SK-N-SH (cell line): ENCODE measurements around the gene ZFP62. TPM values are rescaled to one million over a fixed set of nuclear protein-coding genes. Genes with fewer than 3 reads are reported as not detected.

ENCODE experiments used
- CTCF ChIA-PET: fragments of 300-600, 350-600 bp; formaldehyde crosslinking; extraction: SDS; loops from one replicate; lab custom pipeline; 2021; lab: Yijun Ruan, JAX
- POLR2A ChIA-PET: fragments of 350-600 bp; sonication (Branson Sonifier 250); formaldehyde crosslinking; extraction: SDS; loops from one replicate; lab custom pipeline; 2020; ENCODE audit warnings: antibody characterized with exemption, inconsistent platforms; lab: Yijun Ruan, JAX
- DNase-seq: peaks from one replicate; pipeline ENCODE4 v3.0.0; 2012
- H2AFZ ChIP-seq: fragments of 200-600 bp; sonication (generic); 2 replicates; pipeline ENCODE4 v1.8.1; 2016; ENCODE audit warnings: antibody characterized with exemption, mild to moderate bottlenecking, low read depth
- H3F3A ChIP-seq: fragments of 200-600 bp; sonication (generic); replicated peaks from 2 replicates; pipeline ENCODE3; 2016; ENCODE audit warnings: antibody characterized with exemption, mild to moderate bottlenecking; ENCODE audit not compliant: insufficient read depth
- H3K27ac ChIP-seq, 2 experiments: fragments of 200-500 bp in 1 of 2; fragments of 200-600 bp in 1 of 2; sonication (Bioruptor generic) in 1 of 2; sonication (generic), shearing (Covaris generic) in 1 of 2; 2 replicates each; pipeline versions ENCODE4 v1.5.1 to v1.6.1; 2014 to 2016; ENCODE audit warnings: low read depth in 2 of 2, inconsistent platforms in 1 of 2, low read length in 1 of 2, mild to moderate bottlenecking in 1 of 2, mixed read lengths in 1 of 2
- H3K27me3 ChIP-seq: fragments of 200-600 bp; sonication (generic), shearing (Covaris generic); 2 replicates; pipeline ENCODE4 v1.6.1; 2016; ENCODE audit warnings: mixed run types; ENCODE audit not compliant: insufficient read depth
- H3K36me3 ChIP-seq, 2 experiments: fragments of 200-500 bp in 1 of 2; fragments of 200-600 bp in 1 of 2; sonication (Bioruptor generic) in 1 of 2; sonication (generic) in 1 of 2; replicated peaks in 1 of 2; 2 replicates each; pipeline versions ENCODE3 to v1.5.1; 2014 to 2016; ENCODE audit warnings: low read length in 1 of 2, mild to moderate bottlenecking in 1 of 2; ENCODE audit not compliant: insufficient read depth in 2 of 2, control insufficient read depth in 1 of 2
- H3K4me1 ChIP-seq, 2 experiments: fragments of 200-500 bp in 1 of 2; fragments of 200-600 bp in 1 of 2; sonication (Bioruptor generic) in 1 of 2; sonication (generic), shearing (Covaris generic) in 1 of 2; 2 replicates each; pipeline versions ENCODE4 v1.5.1 to v1.6.1; 2014 to 2016; ENCODE audit warnings: low read depth in 1 of 2, low read length in 1 of 2, mixed run types in 1 of 2; ENCODE audit not compliant: insufficient read depth in 2 of 2, control insufficient read depth in 1 of 2
- H3K4me2 ChIP-seq: fragments of 200-600 bp; sonication (generic), shearing (Covaris generic); 2 replicates; pipeline ENCODE4 v1.6.1; 2017; ENCODE audit warnings: mixed run types
- H3K4me3 ChIP-seq, 2 experiments: fragments of 200-500 bp in 1 of 2; fragments of 200-600 bp in 1 of 2; sonication (Bioruptor generic) in 1 of 2; sonication (generic), shearing (Covaris generic) in 1 of 2; 2 replicates each; pipeline versions ENCODE4 v1.5.1 to v1.8.1; 2014 to 2016; ENCODE audit warnings: low read depth in 2 of 2, inconsistent platforms in 1 of 2, low read length in 1 of 2, mild to moderate bottlenecking in 1 of 2, mixed read lengths in 1 of 2, moderate library complexity in 1 of 2
- H3K79me2 ChIP-seq: fragments of 200-600 bp; sonication (generic); 2 replicates; pipeline ENCODE4 v1.8.1; 2017; ENCODE audit warnings: mild to moderate bottlenecking; ENCODE audit not compliant: insufficient read depth
- H3K9ac ChIP-seq: fragments of 200-600 bp; sonication (generic); 2 replicates; pipeline ENCODE4 v1.6.1; 2017; ENCODE audit warnings: mixed run types
- H3K9me2 ChIP-seq: fragments of 200-600 bp; sonication (generic); 2 replicates; pipeline ENCODE4 v1.6.1; 2017; ENCODE audit warnings: mixed run types
- H3K9me3 ChIP-seq: fragments of 200-600 bp; sonication (generic); 2 replicates; pipeline ENCODE4 v1.6.1; 2017; ENCODE audit warnings: mixed run types, mild to moderate bottlenecking, moderate library complexity
- H4K20me1 ChIP-seq: fragments of 200-600 bp; sonication (generic); 2 replicates; pipeline ENCODE4 v1.6.1; 2017; ENCODE audit warnings: mild to moderate bottlenecking, mixed run types; ENCODE audit not compliant: insufficient read depth
- ELF1 ChIP-seq: IDR thresholded peaks from 2 replicates; pipeline ENCODE4 v1.4.0; 2012
- EZH2phosphoT487 ChIP-seq: fragments of 200-600 bp; sonication (generic); IDR thresholded peaks from 2 replicates; pipeline ENCODE4 v1.6.1; 2017; ENCODE audit warnings: low read depth, mixed run types, mild to moderate bottlenecking, antibody characterized with exemption, moderate library complexity, borderline replicate concordance
- GABPA ChIP-seq: IDR thresholded peaks from 2 replicates; pipeline ENCODE4 v1.4.0; 2012; ENCODE audit warnings: low read depth, mild to moderate bottlenecking
- GATA2 ChIP-seq: sonication (generic); formaldehyde crosslinking; IDR thresholded peaks from 2 replicates; pipeline ENCODE4 v1.5.0; 2020; ENCODE audit warnings: mild to moderate bottlenecking, missing genetic modification reagents
- JUND ChIP-seq: IDR thresholded peaks from 2 replicates; pipeline ENCODE4 v1.4.0; 2012
- MEF2A ChIP-seq: IDR thresholded peaks from 2 replicates; pipeline ENCODE4 v1.4.0; 2012; ENCODE audit warnings: low read depth, borderline replicate concordance
- MXI1 ChIP-seq: IDR thresholded peaks from 2 replicates; pipeline ENCODE4 v1.6.1; 2012; ENCODE audit warnings: mild to moderate bottlenecking, low read depth, low read length, improper control_type of control experiment
- NRF1 ChIP-seq: IDR thresholded peaks from 2 replicates; pipeline ENCODE4 v1.6.1; 2012; ENCODE audit warnings: low read depth, mild to moderate bottlenecking, low read length
- POLR2AphosphoS5 ChIP-seq: IDR thresholded peaks from 2 replicates; pipeline ENCODE4 v1.6.1; 2012; ENCODE audit warnings: low read depth, low read length
- RCOR1 ChIP-seq: fragments of 150-350 bp; IDR thresholded peaks from 2 replicates; pipeline ENCODE4 v1.6.1; 2017; ENCODE audit warnings: antibody characterized with exemption, low read length
- RXRA ChIP-seq: IDR thresholded peaks from 2 replicates; pipeline ENCODE4 v1.4.0; 2012; ENCODE audit warnings: low read depth, mild to moderate bottlenecking, borderline replicate concordance
- SIN3A ChIP-seq: IDR thresholded peaks from 2 replicates; pipeline ENCODE4 v1.6.1; 2012; ENCODE audit warnings: low read depth, mild to moderate bottlenecking, low read length, moderate library complexity, borderline replicate concordance
- TCF12 ChIP-seq: IDR thresholded peaks from 2 replicates; pipeline ENCODE4 v1.4.0; 2012
- TEAD4 ChIP-seq: IDR thresholded peaks from 2 replicates; pipeline ENCODE4 v1.4.0; 2012; ENCODE audit warnings: mild to moderate bottlenecking, borderline replicate concordance; ENCODE audit not compliant: insufficient read depth
- YY1 ChIP-seq: IDR thresholded peaks from 2 replicates; pipeline ENCODE4 v1.4.0; 2012; ENCODE audit warnings: low read depth, mild to moderate bottlenecking
- WGBS: methylation state at CpG from one replicate; pipeline ENCODE4 v1.1.6; 2017; ENCODE audit warnings: low lambda C conversion rate; 5-methylcytosine and 5-hydroxymethylcytosine counted together
- polyA plus RNA-seq, 3 experiments: library from polyadenylated mRNA; depleted of rRNA; stranded (reverse); fragments of >200 nt; gene quantifications; 2 replicates each; pipeline ENCODE4 v1.2.3, GENCODE V29; 2012
- TF ChIP-seq, protein P1 (sequence below): fragments of 200-600 bp; sonication (generic); IDR thresholded peaks from 2 replicates; pipeline ENCODE4 v1.6.1; 2017; ENCODE audit warnings: antibody characterized with exemption, mild to moderate bottlenecking, moderate library complexity
- TF ChIP-seq, protein P2 (sequence below): fragments of 150-350 bp; IDR thresholded peaks from 2 replicates; pipeline ENCODE4 v1.6.1; 2016; ENCODE audit warnings: mild to moderate bottlenecking, low read depth, low read length
- TF ChIP-seq, protein P3 (sequence below): IDR thresholded peaks from 2 replicates; pipeline ENCODE4; 2012

ZFP62 gene
- polyA plus RNA-seq, 1 of the 3 experiments (the other 2 are of a cell fraction): 6.0 TPM

GRCh38 chr5:180807046-180807445 is 54.0 kb downstream of the ZFP62 start:
- H3K9me3 ChIP-seq: no peaks in the 10 kb centered on the region
- H3K9me2 ChIP-seq: no peaks in the 10 kb centered on the region
- DNase-seq: no peak
- ChIA-PET CTCF (interaction anchor here (0.7 to 1.6 kb wide), 2 partner anchors 16 to 22 kb away, joined by 3 to 4 read pairs; no protein-coding TSS in a partner anchor), POLR2A (no interaction called here)
- peaks cover 50% of the 10 kb centered on the region for H3K79me2 ChIP-seq
- 0 out of 2 replicates have a peak, but pooled peaks cover under 1% of the 10 kb centered on the region for H4K20me1 ChIP-seq
- H2AFZ ChIP-seq: no peak overlapping the region
- peak overlapping the region in 1 of 2 experiments; percentile 64; a peak in 1 of 4 replicates for H3K27ac ChIP-seq
- H3F3A ChIP-seq: no peaks in the 10 kb centered on the region
- 26% methylated on average over 1 of the region's 1 CpG for WGBS
- peaks cover 0 to 10% of the 10 kb centered on the region in 2 experiments for H3K36me3 ChIP-seq
- H3K4me2 ChIP-seq: peak overlapping the region; percentile 87
- TF ChIP-seq ELF1 (no peak), GABPA (no peak), SIN3A (no peak), GATA2 (no peak), TCF12 (no peak), TEAD4 (no peak), EZH2phosphoT487 (no peak), MXI1 (no peak), NRF1 (no peak), JUND (no peak), POLR2AphosphoS5 (no peak), RCOR1 (no peak), MEF2A (no peak), RXRA (no peak), YY1 (no peak)
- TF ChIP-seq, protein P1, sequence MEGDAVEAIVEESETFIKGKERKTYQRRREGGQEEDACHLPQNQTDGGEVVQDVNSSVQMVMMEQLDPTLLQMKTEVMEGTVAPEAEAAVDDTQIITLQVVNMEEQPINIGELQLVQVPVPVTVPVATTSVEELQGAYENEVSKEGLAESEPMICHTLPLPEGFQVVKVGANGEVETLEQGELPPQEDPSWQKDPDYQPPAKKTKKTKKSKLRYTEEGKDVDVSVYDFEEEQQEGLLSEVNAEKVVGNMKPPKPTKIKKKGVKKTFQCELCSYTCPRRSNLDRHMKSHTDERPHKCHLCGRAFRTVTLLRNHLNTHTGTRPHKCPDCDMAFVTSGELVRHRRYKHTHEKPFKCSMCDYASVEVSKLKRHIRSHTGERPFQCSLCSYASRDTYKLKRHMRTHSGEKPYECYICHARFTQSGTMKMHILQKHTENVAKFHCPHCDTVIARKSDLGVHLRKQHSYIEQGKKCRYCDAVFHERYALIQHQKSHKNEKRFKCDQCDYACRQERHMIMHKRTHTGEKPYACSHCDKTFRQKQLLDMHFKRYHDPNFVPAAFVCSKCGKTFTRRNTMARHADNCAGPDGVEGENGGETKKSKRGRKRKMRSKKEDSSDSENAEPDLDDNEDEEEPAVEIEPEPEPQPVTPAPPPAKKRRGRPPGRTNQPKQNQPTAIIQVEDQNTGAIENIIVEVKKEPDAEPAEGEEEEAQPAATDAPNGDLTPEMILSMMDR: no peak
- TF ChIP-seq, protein P2, sequence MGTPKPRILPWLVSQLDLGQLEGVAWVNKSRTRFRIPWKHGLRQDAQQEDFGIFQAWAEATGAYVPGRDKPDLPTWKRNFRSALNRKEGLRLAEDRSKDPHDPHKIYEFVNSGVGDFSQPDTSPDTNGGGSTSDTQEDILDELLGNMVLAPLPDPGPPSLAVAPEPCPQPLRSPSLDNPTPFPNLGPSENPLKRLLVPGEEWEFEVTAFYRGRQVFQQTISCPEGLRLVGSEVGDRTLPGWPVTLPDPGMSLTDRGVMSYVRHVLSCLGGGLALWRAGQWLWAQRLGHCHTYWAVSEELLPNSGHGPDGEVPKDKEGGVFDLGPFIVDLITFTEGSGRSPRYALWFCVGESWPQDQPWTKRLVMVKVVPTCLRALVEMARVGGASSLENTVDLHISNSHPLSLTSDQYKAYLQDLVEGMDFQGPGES: no peak
- TF ChIP-seq, protein P3, sequence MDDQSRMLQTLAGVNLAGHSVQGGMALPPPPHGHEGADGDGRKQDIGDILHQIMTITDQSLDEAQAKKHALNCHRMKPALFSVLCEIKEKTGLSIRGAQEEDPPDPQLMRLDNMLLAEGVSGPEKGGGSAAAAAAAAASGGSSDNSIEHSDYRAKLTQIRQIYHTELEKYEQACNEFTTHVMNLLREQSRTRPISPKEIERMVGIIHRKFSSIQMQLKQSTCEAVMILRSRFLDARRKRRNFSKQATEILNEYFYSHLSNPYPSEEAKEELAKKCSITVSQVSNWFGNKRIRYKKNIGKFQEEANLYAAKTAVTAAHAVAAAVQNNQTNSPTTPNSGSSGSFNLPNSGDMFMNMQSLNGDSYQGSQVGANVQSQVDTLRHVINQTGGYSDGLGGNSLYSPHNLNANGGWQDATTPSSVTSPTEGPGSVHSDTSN: no peak
- H3K4me1 ChIP-seq: peaks cover 4 to 48% of the 10 kb centered on the region in 2 experiments; a peak in 3 of 4 replicates
- H3K27me3 ChIP-seq: no peaks in the 10 kb centered on the region
- no peak overlapping the region for H3K9ac ChIP-seq
- peak overlapping the region; percentile 40 to 79; a peak in 1 of 4 replicates for H3K4me3 ChIP-seq
